Activated naive CD8-positive, alpha-beta T cell treated with anti-CD3 and anti-CD28 coated beads, Interleukin-2, amount 50 U/mL, for 24 hours (primary cell): ENCODE data around the gene BPIFB4.

Experiments
- ATAC-seq: fragments of 150-1000 bp; cut with Tn5 transposase; one replicate; pipeline ENCODE4 v1.10.0; 2021
- DNase-seq: peaks from one replicate; pipeline ENCODE4 v3.0.0; 2021
- H3K27ac Mint-ChIP-seq: one replicate; pipeline ENCODE4 v1.8.0; 2021; ENCODE audit warnings: mild to moderate bottlenecking, mixed read lengths
- H3K27me3 Mint-ChIP-seq: one replicate; pipeline ENCODE4 v1.8.0; 2021; ENCODE audit warnings: mixed read lengths
- H3K36me3 Mint-ChIP-seq: one replicate; pipeline ENCODE4 v1.8.0; 2021; ENCODE audit warnings: low read depth, mixed read lengths
- H3K4me1 Mint-ChIP-seq: one replicate; pipeline ENCODE4 v1.8.0; 2021; ENCODE audit warnings: mixed read lengths
- H3K4me3 Mint-ChIP-seq: one replicate; pipeline ENCODE4 v1.8.0; 2021; ENCODE audit warnings: mild to moderate bottlenecking, moderate library complexity, mixed read lengths
- H3K9me3 Mint-ChIP-seq: one replicate; pipeline ENCODE4 v1.8.0; 2021; ENCODE audit warnings: mixed read lengths

The BPIFB4 gene

DNA sequence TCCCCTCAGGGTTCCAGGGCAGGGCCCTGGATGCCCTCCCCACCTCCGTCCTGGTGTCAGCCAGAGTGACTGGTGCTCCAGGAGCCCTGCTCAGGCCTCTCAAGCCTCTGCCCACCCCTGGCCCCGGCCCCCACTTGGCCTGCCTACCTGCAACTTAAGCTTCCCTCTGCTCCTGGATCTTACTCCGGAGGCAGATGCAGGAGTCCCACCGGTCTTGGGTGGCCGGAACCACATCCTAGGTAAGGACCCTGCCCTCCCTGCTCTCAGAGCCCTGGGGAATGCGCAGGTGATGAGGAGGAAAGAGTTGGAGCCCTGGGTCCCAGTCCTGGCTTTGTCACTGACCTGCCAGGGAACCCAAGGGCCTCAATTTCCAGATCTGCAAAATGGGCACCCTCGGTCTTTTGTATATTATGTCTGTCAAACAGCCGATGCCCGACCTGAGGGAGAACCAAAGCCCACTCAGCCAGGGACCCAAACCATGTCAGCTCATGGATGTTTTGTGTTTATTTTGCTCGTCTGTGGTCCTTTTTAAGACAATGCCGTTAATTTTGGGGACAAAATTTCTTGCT lies 54.0 kb downstream of the BPIFB4 start:
- no peak overlapping the region for H3K4me3 Mint-ChIP-seq
- H3K9me3 Mint-ChIP-seq = no peaks in the 10 kb centered on the region
- H3K27ac Mint-ChIP-seq = no peak overlapping the region
- ATAC-seq = no peak
- no peaks in the 10 kb centered on the region for H3K27me3 Mint-ChIP-seq
- no peaks in the 10 kb centered on the region for H3K36me3 Mint-ChIP-seq
- DNase-seq = no peak
- H3K4me1 Mint-ChIP-seq = no peaks in the 10 kb centered on the region

DNA sequence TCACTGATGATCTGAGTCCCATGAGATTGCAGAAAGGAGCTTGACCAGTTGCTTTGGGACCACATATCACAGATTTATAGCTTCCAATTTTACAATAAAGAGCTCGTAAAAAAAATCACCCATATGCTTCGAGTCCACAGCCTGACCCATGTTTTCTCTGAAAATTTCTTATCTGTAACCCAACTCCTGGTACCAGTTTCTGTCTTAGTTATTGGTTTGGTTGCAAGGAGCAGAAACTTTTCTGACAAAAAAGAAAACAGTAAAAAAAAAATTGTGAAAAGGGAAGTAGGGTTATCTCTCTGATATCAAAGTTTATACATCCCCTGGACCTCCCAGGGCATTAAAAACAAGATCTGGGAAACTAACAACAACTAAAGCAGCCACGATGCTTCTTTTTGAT lies 57.8 kb downstream of the BPIFB4 start:
- no peak for ATAC-seq
- no peaks in the 10 kb centered on the region for H3K27me3 Mint-ChIP-seq
- H3K36me3 Mint-ChIP-seq = no peaks in the 10 kb centered on the region
- H3K27ac Mint-ChIP-seq = no peak overlapping the region
- no peaks in the 10 kb centered on the region for H3K4me1 Mint-ChIP-seq
- no peaks in the 10 kb centered on the region for H3K9me3 Mint-ChIP-seq
- H3K4me3 Mint-ChIP-seq = no peak overlapping the region
- DNase-seq = no peak

DNA sequence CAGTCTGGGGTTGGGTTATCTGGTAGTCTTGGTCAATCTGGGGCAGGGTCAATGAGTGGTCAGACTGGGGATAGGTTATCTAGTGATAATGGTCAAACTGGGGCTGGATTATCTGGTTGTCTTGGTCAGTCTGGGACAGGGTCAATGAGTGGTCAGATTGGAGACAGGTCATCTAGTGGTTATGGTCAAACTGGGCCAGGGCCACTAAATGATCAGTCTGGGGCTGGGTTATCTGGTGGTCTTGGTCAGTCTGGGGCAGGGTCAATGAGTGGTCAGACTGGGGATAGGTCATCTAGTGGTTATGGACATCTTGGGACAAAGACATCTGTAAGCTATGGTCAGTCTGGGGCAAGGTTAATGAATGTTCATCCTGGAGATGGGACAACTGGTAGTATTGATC lies 60.0 kb downstream of the BPIFB4 start:
- ATAC-seq (no peak), DNase-seq (no peak)
- no peaks in the 10 kb centered on the region for H3K36me3 Mint-ChIP-seq
- H3K27me3 Mint-ChIP-seq = peaks cover 5% of the 10 kb centered on the region
- no peaks in the 10 kb centered on the region for H3K9me3 Mint-ChIP-seq
- H3K27ac Mint-ChIP-seq = no peak overlapping the region
- H3K4me1 Mint-ChIP-seq = no peaks in the 10 kb centered on the region
- H3K4me3 Mint-ChIP-seq = no peak overlapping the region

DNA sequence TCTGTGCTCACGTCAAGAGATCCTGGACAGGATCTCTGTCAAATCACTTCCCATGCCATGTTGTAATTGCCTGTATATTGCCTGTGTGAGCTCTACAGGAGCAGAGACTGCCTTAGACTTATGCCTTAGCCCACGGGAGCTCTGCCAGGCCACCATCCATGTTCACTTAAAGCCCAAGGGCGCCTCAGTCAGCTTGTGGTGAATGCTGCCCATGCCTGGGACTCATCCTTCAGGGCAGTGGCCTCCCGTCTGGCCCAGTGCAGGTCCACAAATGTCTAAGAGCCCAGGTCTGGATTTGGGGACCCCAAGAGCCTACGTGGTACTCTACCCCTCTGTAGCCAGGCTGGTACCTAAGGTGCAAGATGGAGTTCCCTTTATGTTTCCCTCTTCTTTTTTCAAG lies 66.1 kb downstream of the BPIFB4 start:
- Mint-ChIP-seq H3K4me1 (no peaks in the 10 kb centered on the region), H3K36me3 (no peaks in the 10 kb centered on the region), H3K27me3 (peaks cover 34% of the 10 kb centered on the region)

DNA sequence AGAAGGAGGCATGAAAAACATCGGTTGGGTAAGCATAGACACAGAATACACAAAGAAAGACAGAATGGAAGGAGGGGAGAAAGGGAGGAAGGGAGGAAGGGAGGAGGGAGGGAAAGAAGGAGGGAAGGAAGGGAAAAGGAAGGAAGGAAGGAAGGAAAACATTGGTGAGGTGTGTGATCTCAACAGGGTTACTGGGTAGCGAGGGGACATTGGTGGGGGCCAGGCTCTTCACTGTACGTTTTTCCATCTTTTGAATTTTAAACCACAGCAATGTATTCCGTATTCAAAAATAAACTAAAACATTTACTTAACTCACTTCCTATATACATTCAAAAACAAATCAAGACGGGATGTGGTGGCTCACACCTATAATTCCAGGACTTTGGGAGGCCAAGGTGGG lies 67.9 kb downstream of the BPIFB4 start:
- no peak for DNase-seq
- Mint-ChIP-seq H3K27me3 (peaks cover 36% of the 10 kb centered on the region), H3K4me1 (no peaks in the 10 kb centered on the region), H3K4me3 (no peak overlapping the region), H3K36me3 (no peaks in the 10 kb centered on the region), H3K27ac (no peak overlapping the region), H3K9me3 (no peaks in the 10 kb centered on the region)
- no peak for ATAC-seq

More for the DNA sequence above, 66.1 kb downstream of the BPIFB4 start:
- Mint-ChIP-seq H3K9me3 (no peaks in the 10 kb centered on the region), H3K27ac (no peak overlapping the region), H3K4me3 (no peak overlapping the region)
- DNase-seq (no peak), ATAC-seq (no peak)

DNA sequence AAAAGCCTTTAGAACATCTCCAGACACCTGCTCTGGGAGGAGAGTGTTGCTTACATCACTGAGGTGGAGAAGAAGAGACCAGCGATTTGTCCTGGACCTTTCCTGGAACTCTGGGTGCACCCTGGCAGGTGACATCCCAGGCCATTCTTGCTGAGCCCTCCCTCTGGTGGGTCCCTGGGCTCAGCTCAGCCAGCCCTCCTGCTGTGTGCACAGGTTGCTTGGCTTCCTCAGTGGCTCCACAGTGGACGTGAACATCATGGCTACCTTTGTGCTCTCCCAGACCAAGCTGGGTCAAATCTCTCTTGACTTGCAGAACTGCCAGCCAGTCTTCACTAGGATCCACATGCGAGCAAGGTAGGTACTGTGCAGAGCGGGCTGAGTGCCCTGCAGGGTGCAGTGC lies 68.6 kb downstream of the BPIFB4 start:
- H3K36me3 Mint-ChIP-seq = no peaks in the 10 kb centered on the region
- ATAC-seq (no peak), DNase-seq (no peak)
- H3K4me1 Mint-ChIP-seq = no peaks in the 10 kb centered on the region
- peaks cover 36% of the 10 kb centered on the region for H3K27me3 Mint-ChIP-seq
- no peaks in the 10 kb centered on the region for H3K9me3 Mint-ChIP-seq
- H3K27ac Mint-ChIP-seq = no peak overlapping the region
- H3K4me3 Mint-ChIP-seq = no peak overlapping the region

DNA sequence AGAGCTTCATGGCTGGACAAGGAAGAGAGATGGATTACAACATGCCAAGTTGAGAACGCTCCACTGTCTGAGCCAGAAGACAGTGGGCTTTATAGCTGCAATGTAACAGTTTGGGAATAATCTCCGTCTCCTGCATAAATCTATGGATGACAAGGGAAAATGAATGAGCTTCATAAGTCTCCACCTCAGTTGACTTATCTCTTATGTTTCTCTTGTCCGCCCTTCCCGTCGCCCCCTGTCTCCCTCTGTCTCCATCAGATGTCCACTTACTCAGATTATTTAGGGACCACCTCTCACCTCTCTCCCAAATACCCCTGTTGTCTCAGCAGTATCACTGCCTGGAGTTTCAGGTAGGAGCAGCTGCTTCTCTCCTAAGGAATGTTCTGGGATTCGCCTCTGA lies 74.8 kb downstream of the BPIFB4 start:
- Mint-ChIP-seq H3K27ac (no peak overlapping the region), H3K4me3 (no peak overlapping the region), H3K9me3 (no peaks in the 10 kb centered on the region), H3K27me3 (peaks cover 17% of the 10 kb centered on the region), H3K36me3 (no peaks in the 10 kb centered on the region), H3K4me1 (no peaks in the 10 kb centered on the region)
- ATAC-seq (no peak), DNase-seq (no peak)

DNA sequence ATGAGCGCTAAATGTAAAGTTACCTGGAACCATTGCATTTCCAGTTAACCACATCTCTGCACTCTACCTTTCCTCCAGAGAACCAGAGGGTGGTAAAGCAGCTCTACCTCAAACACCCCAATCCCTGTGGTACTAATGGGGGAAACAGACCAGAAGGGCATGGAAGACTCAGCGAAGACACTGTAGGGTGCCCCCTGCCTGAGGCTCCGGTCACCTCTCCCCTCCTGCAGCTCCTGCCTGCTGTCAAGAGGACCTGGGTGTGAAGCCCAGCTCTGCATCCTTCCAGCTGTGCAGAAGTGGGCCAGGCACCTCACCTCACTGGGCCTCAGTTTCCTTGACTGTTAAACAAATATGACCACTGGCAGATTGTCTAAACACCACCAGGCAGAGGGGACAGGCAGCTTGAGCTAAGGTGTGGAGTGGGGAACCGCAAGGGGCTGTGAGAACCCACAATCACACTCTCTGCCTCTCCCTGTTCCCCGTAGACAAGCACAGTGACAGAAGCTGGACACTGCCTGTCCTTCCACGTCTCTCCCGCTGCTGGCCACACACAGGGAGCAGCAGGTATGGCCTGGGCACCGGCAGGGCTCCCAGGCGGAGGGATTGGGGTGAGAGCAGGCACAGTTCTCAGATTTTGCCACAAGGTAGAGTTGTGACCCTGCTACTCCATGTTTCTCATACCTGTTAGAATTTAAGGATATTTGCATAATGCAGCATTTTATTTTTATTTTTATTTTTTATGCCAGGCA lies 79.4 kb downstream of the BPIFB4 start:
- H3K36me3 Mint-ChIP-seq = no peaks in the 10 kb centered on the region
- DNase-seq (no peak), ATAC-seq (no peak)
- H3K27ac Mint-ChIP-seq = no peak overlapping the region
- H3K4me3 Mint-ChIP-seq = no peak overlapping the region
- peaks cover 10% of the 10 kb centered on the region for H3K27me3 Mint-ChIP-seq
- no peaks in the 10 kb centered on the region for H3K9me3 Mint-ChIP-seq
- H3K4me1 Mint-ChIP-seq = no peaks in the 10 kb centered on the region

DNA sequence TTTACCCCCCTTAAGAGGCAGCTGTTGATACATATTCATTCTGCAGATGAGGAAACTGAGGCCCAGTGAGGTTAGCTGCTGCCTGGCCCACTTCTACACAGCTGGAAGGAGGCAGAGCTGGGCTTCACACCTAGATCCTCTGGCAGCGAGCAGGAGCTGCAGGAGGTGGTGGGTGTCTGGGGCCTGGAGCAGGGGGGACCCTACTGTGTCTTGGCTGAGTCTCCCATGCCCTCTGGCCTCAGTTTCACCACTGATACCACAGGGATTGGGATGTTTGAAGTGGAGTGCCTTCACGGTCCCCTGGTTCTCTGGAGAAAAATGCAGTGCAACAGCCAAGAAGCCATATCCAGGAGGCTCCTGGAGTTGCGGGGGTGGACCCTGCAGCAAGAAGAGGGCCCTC lies 80.3 kb downstream of the BPIFB4 start:
- no peaks in the 10 kb centered on the region for H3K9me3 Mint-ChIP-seq
- no peak overlapping the region for H3K27ac Mint-ChIP-seq
- peaks cover 4% of the 10 kb centered on the region for H3K27me3 Mint-ChIP-seq
- H3K4me3 Mint-ChIP-seq = no peak overlapping the region
- no peak for DNase-seq
- H3K36me3 Mint-ChIP-seq = no peaks in the 10 kb centered on the region
- ATAC-seq = no peak
- no peaks in the 10 kb centered on the region for H3K4me1 Mint-ChIP-seq

DNA sequence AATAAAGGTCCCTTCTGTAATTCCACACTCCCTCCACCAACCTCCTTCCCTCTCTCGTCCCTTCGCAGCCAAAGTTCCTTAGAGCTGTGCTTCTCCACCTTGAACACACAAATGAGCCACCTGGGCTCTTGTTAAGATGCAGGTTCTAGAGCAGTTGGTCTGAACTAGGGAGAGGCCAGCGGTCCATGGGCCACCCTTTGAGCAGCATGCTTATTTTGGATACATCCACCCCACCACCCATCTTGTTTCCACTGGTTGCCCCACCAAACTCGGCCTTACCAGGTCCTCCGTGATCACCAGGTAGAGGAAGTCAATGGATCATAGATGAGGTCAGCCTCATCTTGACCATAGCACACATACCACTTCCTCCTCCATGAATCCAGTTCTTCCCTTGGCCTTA lies 81.2 kb downstream of the BPIFB4 start:
- no peaks in the 10 kb centered on the region for H3K36me3 Mint-ChIP-seq
- ATAC-seq (no peak), DNase-seq (no peak)
- H3K9me3 Mint-ChIP-seq = no peaks in the 10 kb centered on the region
- H3K27ac Mint-ChIP-seq = no peak overlapping the region
- no peaks in the 10 kb centered on the region for H3K4me1 Mint-ChIP-seq
- peaks cover 4% of the 10 kb centered on the region for H3K27me3 Mint-ChIP-seq
- H3K4me3 Mint-ChIP-seq = no peak overlapping the region
